ENCODE data around the gene MOB3C. TPM values are rescaled to one million over a fixed set of nuclear protein-coding genes. Genes with fewer than 3 reads are reported as not detected.
A peak's percentile ranks its signal among the peaks of the same experiment; 100 is the strongest.

The MOB3C gene
- polyA plus RNA-seq, 3 donors from 2014 or later = 5.5 to 14.6 (median 6.8) TPM

GRCh38 chr1:46592823-46593222 lies 23.8 kb downstream of the MOB3C start:
- Mint-ChIP-seq H3K9me3 (no peaks in the 10 kb centered on the region), H3K27me3 (ENCODE audit: low read depth in 3 of 3) (peaks cover 0 to 4% (median 0%) of the 10 kb centered on the region in 3 donors), H3K4me1 (peaks cover 20 to 53% of the 10 kb centered on the region in 2 donors), H3K4me3 (no peak overlapping the region), H3K27ac (no peak overlapping the region), H3K36me3 (peaks cover 23 to 59% (median 38%) of the 10 kb centered on the region in 3 donors)
- no peak for DNase-seq

DNA sequence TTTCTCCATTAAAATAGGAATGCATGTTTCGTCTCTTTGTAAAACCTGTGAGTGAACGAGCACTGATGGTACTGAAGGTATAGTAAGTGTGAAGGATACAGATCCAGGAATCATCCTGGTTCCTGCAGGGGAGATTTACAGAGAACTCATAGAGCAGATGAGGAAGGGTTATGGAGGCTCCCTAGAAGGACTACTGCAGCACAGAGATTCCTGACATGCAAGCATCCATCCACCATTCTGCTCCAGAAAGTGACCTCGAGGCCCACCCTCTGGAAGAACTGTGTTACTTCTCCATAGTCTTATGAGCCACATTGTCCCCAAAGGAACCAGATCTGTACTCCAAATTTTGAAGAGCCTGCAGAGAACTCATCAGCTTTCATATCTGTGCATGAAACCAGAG lies 27.1 kb downstream of the MOB3C start:
- peak overlapping the region in 1 of 6 donors; percentile 13 for H3K27ac Mint-ChIP-seq
- peaks cover 7 to 22% of the 10 kb centered on the region in 2 donors for H3K4me1 Mint-ChIP-seq
- no peak for DNase-seq
- H3K27me3 Mint-ChIP-seq (ENCODE audit: low read depth in 3 of 3) = peaks cover 0 to 1% (median 0%) of the 10 kb centered on the region in 3 donors
- H3K9me3 Mint-ChIP-seq = no peaks in the 10 kb centered on the region
- H3K4me3 Mint-ChIP-seq = no peak overlapping the region
- H3K36me3 Mint-ChIP-seq = peaks cover 22 to 63% (median 38%) of the 10 kb centered on the region in 3 donors

GRCh38 chr1:46587069-46587468 lies 29.5 kb downstream of the MOB3C start:
- Mint-ChIP-seq H3K4me1 (peaks cover 18 to 28% of the 10 kb centered on the region in 2 donors), H3K4me3 (no peak overlapping the region), H3K27me3 (ENCODE audit: low read depth in 3 of 3) (no peaks in the 10 kb centered on the region), H3K9me3 (no peaks in the 10 kb centered on the region), H3K36me3 (peaks cover 11 to 56% (median 32%) of the 10 kb centered on the region in 3 donors), H3K27ac (no peak overlapping the region)
- no peak for DNase-seq

DNA sequence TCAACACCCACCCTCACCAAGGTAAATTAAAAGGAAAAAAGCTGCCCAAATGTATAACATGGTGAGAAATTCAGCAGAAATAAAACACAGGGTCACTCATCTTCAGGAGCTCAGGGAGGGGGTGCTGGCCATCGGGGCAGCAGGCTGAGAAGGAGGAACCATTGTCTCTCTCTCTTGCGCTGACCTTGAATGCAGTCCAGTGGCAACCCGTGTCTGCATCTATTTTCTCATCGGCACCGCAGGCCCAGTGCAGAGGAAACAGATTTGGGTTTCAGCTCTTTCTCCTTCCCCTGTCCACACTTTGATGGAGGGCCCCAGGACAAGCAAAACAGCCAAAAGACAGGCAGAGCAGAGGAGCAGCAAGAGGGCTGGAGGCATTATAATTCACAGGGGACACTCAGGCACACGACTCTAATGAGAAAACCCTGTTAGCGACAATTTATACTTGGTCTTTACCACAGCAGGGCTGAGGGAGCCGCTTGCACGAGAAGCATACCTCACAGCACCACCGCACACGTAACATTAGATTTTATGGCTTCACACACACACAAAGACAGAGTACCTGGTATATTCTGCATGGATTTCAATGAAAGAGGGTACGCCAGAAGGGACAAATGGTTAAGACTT lies 31.2 kb downstream of the MOB3C start:
- H3K36me3 Mint-ChIP-seq = peaks cover 18 to 47% (median 22%) of the 10 kb centered on the region in 3 donors
- peaks cover 34 to 38% of the 10 kb centered on the region in 2 donors for H3K4me1 Mint-ChIP-seq
- no peaks in the 10 kb centered on the region for H3K27me3 Mint-ChIP-seq (ENCODE audit: low read depth in 3 of 3)
- no peaks in the 10 kb centered on the region for H3K9me3 Mint-ChIP-seq
- DNase-seq = no peak
- no peak overlapping the region for H3K4me3 Mint-ChIP-seq
- H3K27ac Mint-ChIP-seq = no peak overlapping the region

DNA sequence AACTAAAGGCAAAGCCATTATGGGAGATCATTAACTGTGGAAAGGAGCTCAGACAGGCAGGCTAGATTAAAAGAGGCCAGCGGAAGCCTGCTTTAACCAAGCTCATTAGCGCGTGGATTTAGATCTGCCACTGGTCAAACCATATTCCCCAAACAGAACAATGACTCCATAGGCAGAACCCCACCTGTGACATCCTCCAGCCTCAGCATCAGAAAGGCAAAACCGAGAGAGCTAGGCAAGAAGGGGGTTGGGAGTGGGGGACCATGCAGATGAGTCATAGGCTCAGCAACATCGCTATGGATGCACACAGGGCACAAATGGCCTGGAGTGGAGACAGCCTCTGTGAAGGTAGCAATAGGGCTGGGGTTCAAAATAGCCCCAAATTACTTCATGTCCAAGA lies 33.1 kb downstream of the MOB3C start:
- Mint-ChIP-seq H3K4me3 (no peak overlapping the region), H3K36me3 (peaks cover 13 to 40% (median 13%) of the 10 kb centered on the region in 3 donors)

DNA sequence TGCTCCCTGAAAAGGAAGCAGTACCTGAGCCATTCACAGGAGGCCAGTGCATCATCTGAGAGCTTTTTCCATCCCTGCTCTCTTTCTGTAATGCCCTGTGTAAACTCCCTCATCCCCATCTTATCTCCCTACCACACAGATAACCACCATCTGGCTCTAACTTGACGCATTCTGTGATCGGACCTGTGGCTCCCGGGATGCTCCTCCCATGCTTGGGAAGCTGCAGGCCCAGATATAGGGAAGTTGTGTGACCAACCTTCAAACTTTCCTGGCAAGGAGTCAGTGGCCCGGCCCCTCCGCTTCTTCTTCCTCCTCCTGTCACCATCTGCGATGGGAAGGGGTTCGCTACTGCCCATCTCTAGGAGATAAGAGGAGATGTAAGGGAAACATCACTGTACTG lies 33.6 kb downstream of the MOB3C start:
- Mint-ChIP-seq H3K36me3 (peaks cover 16 to 44% (median 17%) of the 10 kb centered on the region in 3 donors), H3K9me3 (no peaks in the 10 kb centered on the region), H3K4me3 (no peak overlapping the region), H3K27ac (peak overlapping the region in 5 of 6 donors; percentile 8 to 96 (median 55)), H3K4me1 (peaks cover 38% of the 10 kb centered on the region in 2 donors), H3K27me3 (ENCODE audit: low read depth in 3 of 3) (no peaks in the 10 kb centered on the region)
- no peak for DNase-seq

More for the DNA sequence above, 33.1 kb downstream of the MOB3C start:
- no peaks in the 10 kb centered on the region for H3K27me3 Mint-ChIP-seq (ENCODE audit: low read depth in 3 of 3)
- peaks cover 38% of the 10 kb centered on the region in 2 donors for H3K4me1 Mint-ChIP-seq
- H3K27ac Mint-ChIP-seq = peak overlapping the region in 3 of 6 donors; percentile 5 to 96 (median 94)
- no peak for DNase-seq
- H3K9me3 Mint-ChIP-seq = no peaks in the 10 kb centered on the region

- peak overlapping the region; percentile 3 to 96 (median 93) for H3K27ac Mint-ChIP-seq
- H3K27me3 Mint-ChIP-seq (ENCODE audit: low read depth in 3 of 3) = no peaks in the 10 kb centered on the region
- H3K9me3 Mint-ChIP-seq = no peaks in the 10 kb centered on the region
- peaks cover 17 to 50% (median 18%) of the 10 kb centered on the region in 3 donors for H3K36me3 Mint-ChIP-seq
- peak; percentile 24 to 38 (median 26) for DNase-seq
- H3K4me1 Mint-ChIP-seq = peaks cover 38% of the 10 kb centered on the region in 2 donors
- peak overlapping the region in 4 of 5 donors; percentile 49 to 82 (median 74) for H3K4me3 Mint-ChIP-seq
Measured at GRCh38 chr1:46581681-46582455, 34.7 kb downstream of the MOB3C start.

GRCh38 chr1:46580140-46580903 lies 36.3 kb downstream of the MOB3C start:
- H3K9me3 Mint-ChIP-seq = no peaks in the 10 kb centered on the region
- DNase-seq = no peak
- H3K36me3 Mint-ChIP-seq = peaks cover 18 to 55% (median 23%) of the 10 kb centered on the region in 3 donors
- peak overlapping the region in 5 of 6 donors; percentile 66 to 91 (median 76) for H3K27ac Mint-ChIP-seq
- H3K4me1 Mint-ChIP-seq = peaks cover 35 to 38% of the 10 kb centered on the region in 2 donors
- peak overlapping the region; percentile 30 to 82 (median 49) for H3K4me3 Mint-ChIP-seq
- no peaks in the 10 kb centered on the region for H3K27me3 Mint-ChIP-seq (ENCODE audit: low read depth in 3 of 3)

GRCh38 chr1:46577671-46578070 lies 38.9 kb downstream of the MOB3C start:
- DNase-seq = no peak
- Mint-ChIP-seq H3K4me3 (no peak overlapping the region), H3K4me1 (peaks cover 26 to 30% of the 10 kb centered on the region in 2 donors), H3K9me3 (no peaks in the 10 kb centered on the region), H3K27me3 (ENCODE audit: low read depth in 3 of 3) (no peaks in the 10 kb centered on the region), H3K27ac (peak overlapping the region in 1 of 6 donors; percentile 35), H3K36me3 (peaks cover 21 to 57% (median 30%) of the 10 kb centered on the region in 3 donors)

DNA sequence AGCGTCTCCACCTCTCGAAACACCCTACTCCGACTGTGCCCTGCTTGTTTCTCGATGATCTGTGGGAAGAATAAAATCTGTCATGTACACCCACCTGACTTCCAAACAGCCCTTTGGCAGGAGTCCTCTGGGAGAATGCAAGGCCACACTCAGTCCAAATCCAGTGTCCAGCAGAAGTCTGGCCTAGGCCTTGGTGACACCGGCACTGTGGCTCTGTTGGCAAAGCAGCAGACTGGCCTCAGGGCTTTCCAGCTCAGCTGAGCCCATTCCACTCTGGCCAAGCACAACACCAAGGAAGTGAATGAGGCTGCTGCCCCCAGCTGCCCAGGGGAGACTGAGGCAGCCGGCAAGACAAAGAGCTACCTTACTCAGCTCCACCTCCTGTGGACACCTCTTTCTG lies 40.0 kb downstream of the MOB3C start:
- Mint-ChIP-seq H3K9me3 (no peaks in the 10 kb centered on the region), H3K4me1 (peaks cover 15 to 19% of the 10 kb centered on the region in 2 donors), H3K27me3 (ENCODE audit: low read depth in 3 of 3) (peaks cover 0 to 2% (median 0%) of the 10 kb centered on the region in 3 donors), H3K4me3 (no peak overlapping the region), H3K36me3 (peaks cover 21 to 48% (median 30%) of the 10 kb centered on the region in 3 donors), H3K27ac (no peak overlapping the region)
- DNase-seq = no peak

DNA sequence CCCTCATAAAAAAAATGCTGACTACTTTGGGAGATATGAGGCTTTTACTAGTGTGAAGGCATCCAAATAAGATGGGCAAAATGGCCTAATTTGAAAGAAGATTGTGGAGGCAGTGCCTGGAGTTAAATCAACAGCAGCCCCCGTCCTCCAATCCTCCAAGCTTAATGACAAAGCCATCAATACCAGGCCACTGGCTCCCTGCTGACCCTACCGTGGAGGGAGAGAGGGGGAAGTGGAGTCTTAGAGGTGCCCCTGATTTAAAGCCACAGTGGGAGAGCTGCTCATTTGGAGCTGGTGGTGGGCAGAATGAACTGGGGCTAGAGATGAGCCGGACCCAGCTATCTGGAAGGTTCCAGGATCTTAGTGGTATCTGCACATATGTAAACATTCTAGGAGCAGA lies 40.8 kb downstream of the MOB3C start:
- Mint-ChIP-seq H3K36me3 (peaks cover 17 to 47% (median 30%) of the 10 kb centered on the region in 3 donors), H3K9me3 (no peaks in the 10 kb centered on the region), H3K27me3 (ENCODE audit: low read depth in 3 of 3) (peaks cover 0 to 2% (median 0%) of the 10 kb centered on the region in 3 donors), H3K4me1 (peaks cover 8 to 11% of the 10 kb centered on the region in 2 donors), H3K27ac (no peak overlapping the region), H3K4me3 (no peak overlapping the region)
- DNase-seq = no peak

- Mint-ChIP-seq H3K27me3 (ENCODE audit: low read depth in 3 of 3) (peaks cover 0 to 2% (median 0%) of the 10 kb centered on the region in 3 donors), H3K4me1 (peaks cover 3 to 6% of the 10 kb centered on the region in 2 donors), H3K36me3 (peaks cover 13 to 45% (median 30%) of the 10 kb centered on the region in 3 donors), H3K9me3 (no peaks in the 10 kb centered on the region), H3K4me3 (no peak overlapping the region), H3K27ac (no peak overlapping the region)
- no peak for DNase-seq
Measured at GRCh38 chr1:46575300-46575699, 41.3 kb downstream of the MOB3C start.

- peak overlapping the region in 1 of 6 donors; percentile 77 for H3K27ac Mint-ChIP-seq
- H3K27me3 Mint-ChIP-seq (ENCODE audit: low read depth in 3 of 3) = peaks cover 0 to 2% (median 2%) of the 10 kb centered on the region in 3 donors
- peaks cover 15 to 40% (median 34%) of the 10 kb centered on the region in 3 donors for H3K36me3 Mint-ChIP-seq
Measured at GRCh38 chr1:46571691-46572225, 44.9 kb downstream of the MOB3C start.

More at GRCh38 chr1:46571691-46572225, 44.9 kb downstream of the MOB3C start:
- Mint-ChIP-seq H3K4me1 (no peaks in the 10 kb centered on the region), H3K9me3 (no peaks in the 10 kb centered on the region), H3K4me3 (no peak overlapping the region)
- no peak for DNase-seq
